Right lobe of liver (tissue), 4 donors: ENCODE results near the gene LGALS14.

Experiments
- POLR2A ChIP-seq: fragments of 450-650 bp; IDR thresholded peaks from one replicate; pipeline ENCODE4 v1.6.1; 2017; ENCODE audit warnings: antibody characterized with exemption, mild to moderate bottlenecking
- TF ChIP-seq, protein P1 (sequence below), 4 donors: fragments of 200-600 bp in 3 of 4; fragments of 450-650 bp in 1 of 4; IDR thresholded peaks; one replicate each; pipeline versions ENCODE4 v1.5.1 to v1.8.0; 2016 to 2022; ENCODE audit warnings: antibody characterized with exemption in 4 of 4, mild to moderate bottlenecking in 2 of 4
- donor health status: DM: no; HTN: no; CAD: no.
- donor health status: DM: no; HTN: no; CAD: no.
- donor health status: DM: no; HTN: yes; CAD: no.

DNA sequence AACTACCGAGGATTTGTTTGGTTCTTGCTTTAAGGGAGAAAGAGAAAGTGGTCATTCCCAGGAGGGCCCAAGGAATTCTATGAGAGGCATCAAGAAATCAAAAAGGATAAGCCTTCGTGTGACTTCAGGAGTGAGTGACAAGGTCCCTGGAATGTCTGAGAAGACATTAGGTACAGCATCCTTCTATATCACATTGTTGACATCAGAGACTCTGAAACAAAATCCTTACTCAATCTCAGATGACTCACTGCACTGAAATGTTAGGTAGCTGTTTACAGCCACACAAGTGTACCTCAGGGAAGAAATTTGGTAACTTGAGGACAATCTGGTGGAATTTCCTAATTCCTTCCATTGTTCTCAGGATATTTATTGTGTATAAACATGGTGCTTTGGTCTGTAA lies 7.9 kb upstream of the LGALS14 start:
- TF ChIP-seq, protein P1, sequence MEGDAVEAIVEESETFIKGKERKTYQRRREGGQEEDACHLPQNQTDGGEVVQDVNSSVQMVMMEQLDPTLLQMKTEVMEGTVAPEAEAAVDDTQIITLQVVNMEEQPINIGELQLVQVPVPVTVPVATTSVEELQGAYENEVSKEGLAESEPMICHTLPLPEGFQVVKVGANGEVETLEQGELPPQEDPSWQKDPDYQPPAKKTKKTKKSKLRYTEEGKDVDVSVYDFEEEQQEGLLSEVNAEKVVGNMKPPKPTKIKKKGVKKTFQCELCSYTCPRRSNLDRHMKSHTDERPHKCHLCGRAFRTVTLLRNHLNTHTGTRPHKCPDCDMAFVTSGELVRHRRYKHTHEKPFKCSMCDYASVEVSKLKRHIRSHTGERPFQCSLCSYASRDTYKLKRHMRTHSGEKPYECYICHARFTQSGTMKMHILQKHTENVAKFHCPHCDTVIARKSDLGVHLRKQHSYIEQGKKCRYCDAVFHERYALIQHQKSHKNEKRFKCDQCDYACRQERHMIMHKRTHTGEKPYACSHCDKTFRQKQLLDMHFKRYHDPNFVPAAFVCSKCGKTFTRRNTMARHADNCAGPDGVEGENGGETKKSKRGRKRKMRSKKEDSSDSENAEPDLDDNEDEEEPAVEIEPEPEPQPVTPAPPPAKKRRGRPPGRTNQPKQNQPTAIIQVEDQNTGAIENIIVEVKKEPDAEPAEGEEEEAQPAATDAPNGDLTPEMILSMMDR (IDR thresholded peaks at IDR 0.05) = no peak
- no peak for TF ChIP-seq POLR2A
